Heart left ventricle (tissue), 13 donors: ENCODE results near the gene ARFGAP1.

Source experiments
- POLR2A ChIP-seq, 2 donors: fragments of 450-650 bp; IDR thresholded peaks; one replicate each; pipeline ENCODE4 v1.6.1; 2017; ENCODE audit warnings: antibody characterized with exemption in 2 of 2, mild to moderate bottlenecking in 2 of 2, moderate library complexity in 2 of 2
- TF ChIP-seq, protein P1 (sequence below), 12 donors: fragments of 200-600 bp; sonication (generic) in 4 of 12; IDR thresholded peaks; one replicate each; pipeline versions ENCODE4 v1.5.0 to v1.8.0; 2018 to 2022; ENCODE audit warnings: antibody characterized with exemption in 12 of 12, mild to moderate bottlenecking in 5 of 12
- donor health status: ischemic (EF 13 %, LVEDD 7.1; RV severe dilation, severe dysfunction).
- donor health status: DM: no; HTN: yes; CAD: no.
- donor health status: DM: no; HTN: no; CAD: no.
- donor health status: ischemic (EF 25% LVEDD 6.9; RV normal size, moderate dysfunction).
- donor health status: ischemic (EF 25% LVEDD 5.7; RV mildly dilated, moderate dysfunction).
- donor health status: ischemic (EF 35%, LVEDD 5.7; RV mildly dilated, moderate dysfunction).
- donor health status: nonischemic (EF 11% LVEDD 7.7; RV severe dilation, severe dysfunction).
- donor health status: DM: yes; HTN: yes; CAD: no.
- donor health status: PGD.
- donor health status: ischemic (EF 29% LVEDD 5.4; RV normal size, mild dysfunction).
- donor health status: nonischemic (EF 23%, LVEDD 6.1; RV moderate dilation, normal function).

DNA sequence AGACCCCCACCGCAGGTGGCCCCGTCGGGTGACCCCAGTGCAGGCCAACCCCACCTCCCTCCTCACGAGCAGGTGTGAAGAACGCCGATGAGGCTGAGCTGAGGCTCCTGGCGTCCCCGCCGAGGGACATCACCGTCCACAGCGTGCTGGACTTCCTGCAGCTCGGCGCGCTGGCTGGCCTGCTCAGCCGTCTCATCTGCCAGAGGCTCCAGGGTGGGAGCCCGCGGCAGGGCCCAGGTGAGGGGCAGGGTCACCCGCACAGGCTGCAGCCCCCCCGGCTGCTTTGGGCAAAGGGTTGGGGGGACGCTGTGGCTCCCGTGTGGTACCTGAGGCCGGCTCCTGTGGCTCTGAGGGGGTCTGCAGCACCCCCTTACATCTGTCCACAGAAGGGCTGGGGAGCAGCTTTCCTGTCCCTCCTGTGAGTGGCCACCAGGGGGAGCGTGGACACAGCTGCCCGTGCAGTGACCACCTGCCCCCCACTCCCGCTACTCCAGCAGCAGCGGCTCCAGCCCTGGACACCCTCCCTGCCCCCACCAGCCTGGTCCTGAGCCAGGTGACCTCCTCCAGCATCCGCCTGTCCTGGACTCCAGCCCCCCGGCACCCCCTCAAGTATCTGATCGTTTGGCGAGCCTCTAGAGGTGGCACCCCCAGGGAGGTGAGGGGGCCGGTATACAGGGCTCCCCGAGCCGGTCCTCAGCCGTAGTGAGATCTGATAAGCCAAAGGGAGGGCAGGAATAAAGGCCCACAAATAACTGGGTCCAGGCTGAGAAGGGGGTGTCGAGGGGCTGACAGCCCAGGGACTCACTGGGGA lies 36.9 kb downstream of the ARFGAP1 start:
- TF ChIP-seq, protein P1, sequence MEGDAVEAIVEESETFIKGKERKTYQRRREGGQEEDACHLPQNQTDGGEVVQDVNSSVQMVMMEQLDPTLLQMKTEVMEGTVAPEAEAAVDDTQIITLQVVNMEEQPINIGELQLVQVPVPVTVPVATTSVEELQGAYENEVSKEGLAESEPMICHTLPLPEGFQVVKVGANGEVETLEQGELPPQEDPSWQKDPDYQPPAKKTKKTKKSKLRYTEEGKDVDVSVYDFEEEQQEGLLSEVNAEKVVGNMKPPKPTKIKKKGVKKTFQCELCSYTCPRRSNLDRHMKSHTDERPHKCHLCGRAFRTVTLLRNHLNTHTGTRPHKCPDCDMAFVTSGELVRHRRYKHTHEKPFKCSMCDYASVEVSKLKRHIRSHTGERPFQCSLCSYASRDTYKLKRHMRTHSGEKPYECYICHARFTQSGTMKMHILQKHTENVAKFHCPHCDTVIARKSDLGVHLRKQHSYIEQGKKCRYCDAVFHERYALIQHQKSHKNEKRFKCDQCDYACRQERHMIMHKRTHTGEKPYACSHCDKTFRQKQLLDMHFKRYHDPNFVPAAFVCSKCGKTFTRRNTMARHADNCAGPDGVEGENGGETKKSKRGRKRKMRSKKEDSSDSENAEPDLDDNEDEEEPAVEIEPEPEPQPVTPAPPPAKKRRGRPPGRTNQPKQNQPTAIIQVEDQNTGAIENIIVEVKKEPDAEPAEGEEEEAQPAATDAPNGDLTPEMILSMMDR (IDR thresholded peaks at IDR 0.05) = peak; percentile 74 to 93 (median 88)
- TF ChIP-seq POLR2A (IDR thresholded peaks at IDR 0.05) = no peak
